Stimulated activated CD8-positive, alpha-beta memory T cell treated with anti-CD3 and anti-CD28 coated beads, Interleukin-7, amount 100 ng/mL, for 4 hours (primary cell): ENCODE data around the gene KCNIP4.

Experiments
- DNase-seq, 2 donors: peaks; one replicate each; pipeline ENCODE4 v3.0.0-alpha.2; 2020; ENCODE audit warnings: low read depth in 2 of 2

The KCNIP4 gene

DNA sequence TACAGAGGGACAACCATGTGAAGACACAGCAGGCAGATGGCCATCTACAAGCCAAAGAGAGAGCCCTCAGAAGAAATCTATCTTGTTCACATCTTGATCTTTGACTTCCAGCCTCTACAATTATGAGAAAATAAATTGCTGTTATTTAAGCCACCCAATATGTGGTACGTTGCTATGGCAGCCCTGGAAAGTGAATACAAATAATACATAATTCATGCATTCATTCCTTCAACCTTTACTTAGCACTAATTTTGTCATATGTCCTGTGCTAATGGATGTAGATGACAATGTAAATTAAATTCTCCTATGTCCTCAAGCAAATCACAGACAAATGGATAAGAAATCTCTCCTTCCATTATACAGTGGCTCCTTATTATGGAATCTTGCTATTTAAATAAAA is 886.7 kb downstream of the KCNIP4 start:
- no peak for DNase-seq

GRCh38 chr4:21046141-21046540 is 902.4 kb downstream of the KCNIP4 start:
- DNase-seq = no peak

- DNase-seq = no peak
Observed at GRCh38 chr4:21045119-21045518, 903.5 kb downstream of the KCNIP4 start.

GRCh38 chr4:21041708-21042107 is 906.9 kb downstream of the KCNIP4 start:
- DNase-seq = no peak

GRCh38 chr4:21034728-21035127 is 913.8 kb downstream of the KCNIP4 start:
- no peak for DNase-seq

GRCh38 chr4:21032089-21032645 is 916.4 kb downstream of the KCNIP4 start:
- no peak for DNase-seq

DNA sequence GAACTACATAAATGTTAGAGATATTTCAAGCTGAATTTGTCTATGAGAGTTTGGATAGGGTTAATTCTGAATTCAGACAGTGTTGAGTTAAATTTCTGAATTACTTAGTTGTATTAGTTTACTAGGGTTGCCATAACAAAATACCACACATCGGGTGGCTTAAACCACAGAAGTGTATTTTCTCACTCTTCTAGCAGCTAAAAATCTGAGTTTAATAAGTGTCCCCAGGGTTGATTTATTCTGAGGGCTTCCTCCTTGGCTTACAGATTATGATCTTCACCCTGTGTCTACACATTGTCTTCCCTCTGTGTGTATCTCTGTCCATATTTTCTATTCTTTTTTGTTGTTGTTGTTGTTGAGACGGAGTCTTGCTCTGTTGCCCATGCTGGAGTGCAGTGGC is 929.8 kb downstream of the KCNIP4 start:
- no peak for DNase-seq

- DNase-seq = no peak
Observed at GRCh38 chr4:21013501-21013900, 935.1 kb downstream of the KCNIP4 start.

- DNase-seq = no peak
Observed at GRCh38 chr4:21012851-21013331, 935.7 kb downstream of the KCNIP4 start.

DNA sequence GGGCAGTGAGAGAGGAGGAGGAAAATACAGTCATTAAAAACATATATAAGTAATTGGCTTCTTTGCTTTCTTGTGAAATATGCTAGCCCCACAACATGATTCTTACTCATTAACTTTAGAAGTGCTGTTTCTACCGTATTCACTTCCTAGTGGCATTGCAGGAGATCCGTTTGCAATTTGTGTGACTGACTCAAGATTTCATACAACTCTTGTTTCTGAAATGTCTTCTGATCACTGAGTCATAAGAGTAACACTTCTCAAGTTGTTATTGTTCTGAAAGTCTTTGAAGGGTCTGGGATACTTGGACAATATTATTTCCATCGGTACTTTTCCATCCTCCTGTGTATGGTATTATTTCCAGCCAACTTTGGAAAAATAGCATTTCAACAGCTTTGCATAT is 937.5 kb downstream of the KCNIP4 start:
- no peak for DNase-seq

- no peak for DNase-seq
Observed at GRCh38 chr4:21009956-21010355, 938.6 kb downstream of the KCNIP4 start.

- DNase-seq = no peak
Observed at GRCh38 chr4:21005647-21006046, 942.9 kb downstream of the KCNIP4 start.

GRCh38 chr4:21002976-21003375 is 945.6 kb downstream of the KCNIP4 start:
- no peak for DNase-seq

DNA sequence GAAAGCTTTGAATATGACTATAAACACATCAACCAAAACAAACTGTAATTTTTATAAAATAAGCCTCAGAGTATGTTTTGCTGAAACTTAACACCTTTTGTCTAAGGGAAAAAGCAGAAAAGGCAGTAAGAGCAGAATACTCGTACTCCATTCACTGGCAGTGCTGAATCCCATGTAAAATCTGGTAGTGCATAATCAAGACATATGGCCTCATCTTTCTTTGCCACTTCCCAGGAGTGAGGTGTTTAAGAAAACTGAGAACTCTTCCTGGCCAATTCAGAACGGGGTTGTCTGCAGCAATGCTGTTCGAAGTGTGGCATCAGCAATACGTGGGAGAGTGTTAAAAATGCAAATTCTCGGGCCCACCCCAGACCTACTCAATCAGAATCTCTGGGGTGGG is 946.3 kb downstream of the KCNIP4 start:
- DNase-seq = no peak

DNA sequence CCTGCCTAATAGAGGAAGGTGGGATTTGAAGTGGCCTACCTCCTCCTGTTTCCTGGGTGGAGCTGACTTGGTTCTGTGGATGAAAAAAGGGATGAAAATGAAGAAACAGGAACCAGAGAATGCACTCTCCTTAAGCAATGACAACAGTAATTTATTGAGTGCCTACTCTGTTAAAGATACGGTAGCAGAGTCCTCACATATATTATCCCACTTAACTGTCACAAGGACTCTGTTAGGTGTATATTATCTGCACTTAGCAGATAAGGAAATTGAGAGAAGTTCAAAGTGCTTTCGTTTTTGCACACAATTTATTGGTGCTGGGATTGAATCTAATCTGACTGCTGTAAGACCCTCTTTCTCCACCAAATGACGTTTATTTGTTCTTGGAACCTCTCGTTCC is 947.1 kb downstream of the KCNIP4 start:
- no peak for DNase-seq

DNA sequence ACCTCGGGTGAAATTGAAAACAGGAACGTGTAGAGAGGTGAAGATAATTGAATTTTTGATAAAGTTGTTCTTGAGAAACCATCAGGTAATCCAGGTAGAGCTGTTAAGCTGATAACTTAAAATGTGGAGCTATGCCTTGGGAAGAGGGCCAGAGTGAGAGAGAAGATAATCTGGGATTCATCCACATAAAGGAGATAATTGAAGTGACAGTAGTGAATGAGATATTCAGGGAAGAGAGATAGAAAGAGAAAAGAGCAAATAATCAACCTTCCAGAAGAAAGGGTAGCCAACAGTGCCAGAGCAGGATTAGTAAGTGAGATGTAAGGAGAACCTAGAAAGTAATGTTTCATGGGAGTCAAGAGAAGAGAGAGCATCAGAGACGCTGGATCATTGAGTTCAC is 950.7 kb downstream of the KCNIP4 start:
- DNase-seq = no peak

GRCh38 chr4:20995610-20996009 is 953.0 kb downstream of the KCNIP4 start:
- DNase-seq = no peak

DNA sequence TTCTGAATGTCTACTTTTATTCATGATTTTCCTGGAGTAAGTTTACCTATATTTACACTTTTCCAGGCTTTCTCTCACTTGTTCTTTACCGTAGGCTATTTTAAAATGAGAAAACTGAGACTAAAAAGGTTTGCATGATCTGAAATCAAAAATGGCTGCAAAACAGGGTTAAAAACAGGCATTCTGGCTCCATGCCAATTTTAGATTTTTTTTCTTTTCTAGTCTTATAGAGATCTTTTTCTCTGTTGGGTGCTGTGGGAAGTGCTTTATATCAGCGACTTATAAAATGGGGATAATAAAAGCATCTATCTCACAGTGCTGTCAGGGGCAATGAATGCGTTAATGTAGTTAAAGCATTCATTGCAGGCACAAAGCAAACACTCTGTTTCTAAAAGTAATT is 953.6 kb downstream of the KCNIP4 start:
- no peak for DNase-seq

GRCh38 chr4:20992002-20992401 is 956.6 kb downstream of the KCNIP4 start:
- DNase-seq = no peak

GRCh38 chr4:20987191-20987590 is 961.4 kb downstream of the KCNIP4 start:
- no peak for DNase-seq

DNA sequence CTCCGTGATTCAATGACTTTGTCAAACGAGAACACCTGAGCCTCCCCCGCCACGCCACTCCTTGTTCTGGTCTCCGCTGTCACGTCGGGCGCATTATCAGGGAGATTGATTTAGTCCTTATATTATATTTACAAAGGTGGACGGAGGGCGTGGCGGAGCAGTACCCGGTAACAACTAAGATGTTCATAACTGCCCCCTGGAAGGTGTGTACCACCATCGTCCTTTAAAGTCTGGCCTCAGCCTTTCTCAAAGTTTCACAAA is 964.1 kb downstream of the KCNIP4 start:
- DNase-seq = no peak

- DNase-seq = no peak
Observed at GRCh38 chr4:20983763-20984575, 964.6 kb downstream of the KCNIP4 start.

DNA sequence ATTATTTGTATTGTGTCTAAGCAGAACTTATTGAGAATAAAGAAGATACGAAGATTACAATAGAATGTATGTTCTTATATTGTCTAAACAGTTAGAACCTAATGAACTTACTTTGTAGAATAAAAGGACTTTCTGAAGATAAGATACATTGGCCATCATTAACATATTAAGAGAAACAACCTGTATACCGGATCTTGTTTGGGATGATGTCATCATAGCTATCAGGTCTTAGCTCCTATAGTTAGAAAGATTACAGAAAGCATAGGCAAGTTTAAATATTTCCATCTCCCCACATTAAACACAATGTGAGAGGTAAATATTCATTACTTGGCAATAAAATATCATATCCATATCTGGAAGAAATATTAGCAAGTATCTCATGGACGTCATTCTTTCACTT is 966.0 kb downstream of the KCNIP4 start:
- no peak for DNase-seq

DNA sequence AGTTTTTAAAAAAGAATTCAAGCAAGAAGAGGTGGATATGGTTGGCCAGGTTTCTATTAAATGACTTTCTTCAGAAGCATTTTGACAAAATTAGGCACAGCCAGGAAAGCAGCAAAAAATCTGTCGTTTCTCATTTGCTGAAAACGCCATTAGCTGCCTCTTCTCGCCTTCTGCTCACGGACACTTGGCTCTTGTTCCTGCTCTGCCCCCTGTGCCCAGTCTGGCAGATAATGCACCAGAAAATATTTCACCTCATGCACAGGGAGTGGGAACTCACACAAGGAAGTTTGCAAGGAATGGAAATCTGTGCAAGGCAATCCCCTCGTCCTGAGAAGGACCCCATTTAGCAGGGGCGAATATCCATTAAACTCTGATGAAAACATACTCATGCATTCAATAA is 988.3 kb downstream of the KCNIP4 start:
- no peak for DNase-seq
